ENCODE results near the gene MS4A14. TPM values are rescaled to one million over a fixed set of nuclear protein-coding genes. Genes with fewer than 3 reads are reported as not detected.

Gene MS4A14
- total and polyA plus RNA-seq, 4 donors: 0.88 to 8.6 (median 2.9) TPM

DNA sequence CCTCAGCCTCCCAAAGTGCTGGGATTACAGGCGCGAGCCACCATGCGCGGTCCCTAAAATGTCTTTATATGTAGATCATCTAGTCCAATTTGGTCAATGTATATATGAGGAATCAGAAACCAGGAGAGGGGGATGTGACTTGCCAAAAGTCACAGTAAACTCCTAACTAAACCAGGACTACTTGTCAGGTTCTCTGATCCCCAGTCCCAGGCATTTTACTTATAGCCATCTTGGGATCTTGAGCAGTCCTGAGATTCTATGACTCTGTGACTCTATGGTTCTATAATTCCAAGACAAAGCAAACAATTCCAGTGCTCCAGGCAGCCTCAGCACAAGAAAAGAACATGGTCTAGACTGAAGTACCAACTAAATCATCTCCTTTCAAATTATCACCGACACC, 33.0 kb downstream of the MS4A14 start, which contains the start of gene MS4A5:
MS4A5 (plus strand) TSS at position 301 of the 400 bp plus-strand sequence. CDS start 103 bp downstream, outside the sequence.
- ATAC-seq (ENCODE audit: insufficient read depth, low FRiP score) (no peak), DNase-seq (no peak)
- Histone ChIP-seq H3K9me3 (ENCODE audit: control insufficient read depth in 4 of 4, insufficient read depth in 3 of 4, low read length in 3 of 4) (no peaks in the 10 kb centered on the region), H3K27ac (ENCODE audit: low read depth in 1 of 2, low read length in 1 of 2) (no peak within 1 kb of the TSS), H3K9ac (ENCODE audit: insufficient read depth in 1 of 2, low read length in 2 of 2) (no peak within 1 kb of the TSS), H3K27me3 (ENCODE audit: control insufficient read depth in 3 of 3, insufficient read depth in 3 of 3, low read length in 2 of 3) (no peaks in the 10 kb centered on the region), H3K4me3 (no peak within 1 kb of the TSS), H3K4me1 (ENCODE audit: control insufficient read depth in 5 of 5, insufficient read depth in 5 of 5, low read length in 5 of 5) (no peaks in the 10 kb centered on the region), H3K36me3 (ENCODE audit: control insufficient read depth in 4 of 4, insufficient read depth in 4 of 4, low read length in 4 of 4) (no peaks in the 10 kb centered on the region)
- WGBS, 2 donors: 97 to 99% methylated on average over 5 of the region's 5 CpGs
- TF ChIP-seq, protein P1, sequence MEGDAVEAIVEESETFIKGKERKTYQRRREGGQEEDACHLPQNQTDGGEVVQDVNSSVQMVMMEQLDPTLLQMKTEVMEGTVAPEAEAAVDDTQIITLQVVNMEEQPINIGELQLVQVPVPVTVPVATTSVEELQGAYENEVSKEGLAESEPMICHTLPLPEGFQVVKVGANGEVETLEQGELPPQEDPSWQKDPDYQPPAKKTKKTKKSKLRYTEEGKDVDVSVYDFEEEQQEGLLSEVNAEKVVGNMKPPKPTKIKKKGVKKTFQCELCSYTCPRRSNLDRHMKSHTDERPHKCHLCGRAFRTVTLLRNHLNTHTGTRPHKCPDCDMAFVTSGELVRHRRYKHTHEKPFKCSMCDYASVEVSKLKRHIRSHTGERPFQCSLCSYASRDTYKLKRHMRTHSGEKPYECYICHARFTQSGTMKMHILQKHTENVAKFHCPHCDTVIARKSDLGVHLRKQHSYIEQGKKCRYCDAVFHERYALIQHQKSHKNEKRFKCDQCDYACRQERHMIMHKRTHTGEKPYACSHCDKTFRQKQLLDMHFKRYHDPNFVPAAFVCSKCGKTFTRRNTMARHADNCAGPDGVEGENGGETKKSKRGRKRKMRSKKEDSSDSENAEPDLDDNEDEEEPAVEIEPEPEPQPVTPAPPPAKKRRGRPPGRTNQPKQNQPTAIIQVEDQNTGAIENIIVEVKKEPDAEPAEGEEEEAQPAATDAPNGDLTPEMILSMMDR (IDR thresholded peaks at IDR 0.05; ENCODE audit: control extremely low read depth, extremely low read depth): no peak

DNA sequence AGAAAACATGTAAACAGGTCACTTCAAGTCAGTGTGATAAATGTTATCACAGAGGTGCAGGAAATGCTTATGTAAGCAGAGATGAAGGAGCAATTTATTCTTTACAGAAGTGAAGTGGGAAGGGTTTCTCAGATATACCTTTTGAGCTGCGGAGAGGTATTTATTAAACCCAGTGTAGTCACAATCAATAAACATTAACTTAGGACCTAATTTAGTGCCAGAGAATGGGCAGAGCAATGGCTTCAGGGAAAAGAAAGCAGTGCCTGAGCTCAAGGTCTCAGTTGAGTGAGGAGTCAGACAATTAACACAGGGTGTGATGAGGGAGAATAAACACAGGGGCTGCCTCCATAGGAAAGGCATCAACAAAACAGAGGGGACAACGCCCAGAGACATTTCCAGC, 35.0 kb downstream of the MS4A14 start:
- TF ChIP-seq, protein P1 (IDR thresholded peaks at IDR 0.05; ENCODE audit: control extremely low read depth, extremely low read depth): no peak
- Histone ChIP-seq H3K9ac (ENCODE audit: insufficient read depth in 1 of 2, low read length in 2 of 2) (no peak overlapping the region), H3K4me3 (no peak overlapping the region), H3K27ac (ENCODE audit: low read depth in 1 of 2, low read length in 1 of 2) (no peak overlapping the region), H3K27me3 (ENCODE audit: control insufficient read depth in 3 of 3, insufficient read depth in 3 of 3, low read length in 2 of 3) (no peaks in the 10 kb centered on the region), H3K36me3 (ENCODE audit: control insufficient read depth in 4 of 4, insufficient read depth in 4 of 4, low read length in 4 of 4) (no peaks in the 10 kb centered on the region), H3K9me3 (ENCODE audit: control insufficient read depth in 4 of 4, insufficient read depth in 3 of 4, low read length in 3 of 4) (no peaks in the 10 kb centered on the region), H3K4me1 (ENCODE audit: control insufficient read depth in 5 of 5, insufficient read depth in 5 of 5, low read length in 5 of 5) (no peaks in the 10 kb centered on the region)
- DNase-seq: no peak
- 59 to 87% methylated on average over 2 of the region's 2 CpGs for WGBS, 2 donors
- ATAC-seq (ENCODE audit: insufficient read depth, low FRiP score): no peak

DNA sequence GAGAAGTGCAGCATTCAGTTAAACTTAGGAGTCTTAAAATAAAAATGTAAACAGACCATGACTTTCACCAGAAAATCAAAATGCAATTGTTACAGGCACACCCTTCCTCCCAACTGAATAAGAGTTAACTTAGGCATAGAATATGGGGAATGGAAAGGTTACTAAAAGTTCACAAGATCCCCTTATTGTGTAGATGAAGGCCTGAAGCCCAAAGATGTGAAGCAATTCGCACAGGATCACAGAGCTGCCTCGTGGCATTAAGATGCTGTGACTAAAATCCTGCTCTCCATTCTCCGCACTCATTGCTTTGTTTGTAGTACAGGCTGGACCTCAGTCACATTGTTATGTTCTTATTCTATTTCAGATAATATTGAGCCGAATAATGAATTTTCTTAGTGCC, 37.1 kb downstream of the MS4A14 start:
- TF ChIP-seq, protein P1 (IDR thresholded peaks at IDR 0.05; ENCODE audit: control extremely low read depth, extremely low read depth): no peak
- WGBS, 2 donors: 81 to 83% methylated on average over 4 of the region's 4 CpGs

DNA sequence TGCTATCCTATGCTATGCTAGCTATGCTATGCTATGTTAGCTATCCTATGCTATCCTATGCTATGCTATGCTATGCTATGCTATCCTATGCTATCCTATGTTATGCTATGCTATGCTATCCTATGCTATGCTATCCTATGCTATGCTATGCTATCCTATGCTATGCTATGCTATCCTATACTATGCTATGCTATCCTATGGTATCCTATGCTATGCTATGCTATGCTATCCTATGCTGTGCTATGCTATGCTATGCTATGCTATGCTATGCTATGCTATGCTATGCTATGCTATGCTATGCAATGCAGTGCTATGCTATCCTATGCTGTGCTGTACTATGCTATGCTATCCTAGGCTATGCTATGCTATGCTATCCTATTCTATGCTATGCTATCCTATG, 50.8 kb downstream of the MS4A14 start:
- Histone ChIP-seq H3K4me3 (no peak overlapping the region), H3K36me3 (ENCODE audit: control insufficient read depth in 4 of 4, insufficient read depth in 4 of 4, low read length in 4 of 4) (no peaks in the 10 kb centered on the region), H3K9me3 (ENCODE audit: control insufficient read depth in 4 of 4, insufficient read depth in 3 of 4, low read length in 3 of 4) (no peaks in the 10 kb centered on the region), H3K27me3 (ENCODE audit: control insufficient read depth in 3 of 3, insufficient read depth in 3 of 3, low read length in 2 of 3) (no peaks in the 10 kb centered on the region), H3K9ac (ENCODE audit: insufficient read depth in 1 of 2, low read length in 2 of 2) (no peak overlapping the region), H3K4me1 (ENCODE audit: control insufficient read depth in 5 of 5, insufficient read depth in 5 of 5, low read length in 5 of 5) (no peaks in the 10 kb centered on the region), H3K27ac (ENCODE audit: low read depth in 1 of 2, low read length in 1 of 2) (no peak overlapping the region)
- DNase-seq (no peak), ATAC-seq (ENCODE audit: insufficient read depth, low FRiP score) (no peak)
- TF ChIP-seq, protein P1 (IDR thresholded peaks at IDR 0.05; ENCODE audit: control extremely low read depth, extremely low read depth): no peak

More for the DNA sequence above, 37.1 kb downstream of the MS4A14 start:
- ATAC-seq (ENCODE audit: insufficient read depth, low FRiP score) (no peak), DNase-seq (no peak)
- no peaks in the 10 kb centered on the region for H3K36me3 ChIP-seq (ENCODE audit: control insufficient read depth in 4 of 4, insufficient read depth in 4 of 4, low read length in 4 of 4)
- no peaks in the 10 kb centered on the region for H3K9me3 ChIP-seq (ENCODE audit: control insufficient read depth in 4 of 4, insufficient read depth in 3 of 4, low read length in 3 of 4)
- no peak overlapping the region for H3K9ac ChIP-seq (ENCODE audit: insufficient read depth in 1 of 2, low read length in 2 of 2)
- H3K4me1 ChIP-seq (ENCODE audit: control insufficient read depth in 5 of 5, insufficient read depth in 5 of 5, low read length in 5 of 5): no peaks in the 10 kb centered on the region
- no peaks in the 10 kb centered on the region for H3K27me3 ChIP-seq (ENCODE audit: control insufficient read depth in 3 of 3, insufficient read depth in 3 of 3, low read length in 2 of 3)
- H3K27ac ChIP-seq (ENCODE audit: low read depth in 1 of 2, low read length in 1 of 2): no peak overlapping the region
- no peak overlapping the region for H3K4me3 ChIP-seq

All from lung (tissue), 12 donors.